ENCODE data around the gene ACOT11. TPM values are rescaled to one million over a fixed set of nuclear protein-coding genes. Genes with fewer than 3 reads are reported as not detected.
"Not testable (repeated sequence)": the region's sequence is repeated elsewhere in the genome, so short reads cannot be mapped to it uniquely, and the experiment has no call there.

ACOT11 gene
- total RNA-seq, 1 donor from 2014 or later: 3.1 TPM

DNA sequence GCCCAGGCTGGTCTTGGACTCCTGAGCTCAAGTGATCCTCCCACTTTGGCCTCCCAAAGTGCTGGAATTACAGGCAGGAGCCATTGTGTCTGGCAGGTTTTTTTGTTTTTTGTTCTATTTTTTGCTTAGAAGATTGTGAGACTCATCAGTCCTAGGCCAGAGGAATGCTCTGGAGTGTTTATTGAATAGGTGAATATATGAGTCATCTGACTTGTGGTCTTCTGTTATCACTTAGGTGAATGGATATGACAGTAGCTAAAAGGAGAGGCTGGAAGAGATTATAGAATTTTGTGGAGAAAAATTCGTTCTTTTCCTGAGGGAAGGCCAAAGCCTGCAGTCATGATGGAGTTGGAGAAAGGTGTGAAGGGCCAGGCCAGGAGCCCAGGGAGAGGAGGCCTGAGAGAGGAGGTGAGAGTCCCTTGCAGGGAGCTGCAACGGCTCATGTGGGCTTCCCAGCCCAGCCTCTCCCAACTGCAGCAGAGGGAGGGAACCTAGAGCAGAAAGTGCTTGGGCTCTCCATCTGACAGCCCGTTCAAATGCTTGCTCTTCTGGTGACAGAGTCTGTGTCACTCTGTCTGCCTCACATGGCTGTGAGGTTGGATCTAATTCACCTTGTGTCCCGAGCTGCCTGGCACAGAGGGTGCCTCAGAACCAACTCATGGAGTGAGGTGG, 31.6 kb upstream of the ACOT11 start:
- no peaks in the 10 kb centered on the region for H3K4me1 Mint-ChIP-seq
- TF ChIP-seq, protein P1, sequence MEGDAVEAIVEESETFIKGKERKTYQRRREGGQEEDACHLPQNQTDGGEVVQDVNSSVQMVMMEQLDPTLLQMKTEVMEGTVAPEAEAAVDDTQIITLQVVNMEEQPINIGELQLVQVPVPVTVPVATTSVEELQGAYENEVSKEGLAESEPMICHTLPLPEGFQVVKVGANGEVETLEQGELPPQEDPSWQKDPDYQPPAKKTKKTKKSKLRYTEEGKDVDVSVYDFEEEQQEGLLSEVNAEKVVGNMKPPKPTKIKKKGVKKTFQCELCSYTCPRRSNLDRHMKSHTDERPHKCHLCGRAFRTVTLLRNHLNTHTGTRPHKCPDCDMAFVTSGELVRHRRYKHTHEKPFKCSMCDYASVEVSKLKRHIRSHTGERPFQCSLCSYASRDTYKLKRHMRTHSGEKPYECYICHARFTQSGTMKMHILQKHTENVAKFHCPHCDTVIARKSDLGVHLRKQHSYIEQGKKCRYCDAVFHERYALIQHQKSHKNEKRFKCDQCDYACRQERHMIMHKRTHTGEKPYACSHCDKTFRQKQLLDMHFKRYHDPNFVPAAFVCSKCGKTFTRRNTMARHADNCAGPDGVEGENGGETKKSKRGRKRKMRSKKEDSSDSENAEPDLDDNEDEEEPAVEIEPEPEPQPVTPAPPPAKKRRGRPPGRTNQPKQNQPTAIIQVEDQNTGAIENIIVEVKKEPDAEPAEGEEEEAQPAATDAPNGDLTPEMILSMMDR (conservative IDR thresholded peaks at IDR 0.05): no peak
- no peaks in the 10 kb centered on the region for H3K27me3 Mint-ChIP-seq (ENCODE audit: low read depth)
- no peak overlapping the region for H3K27ac Mint-ChIP-seq (ENCODE audit: unreplicated experiment)
- no peaks in the 10 kb centered on the region for H3K9me3 Mint-ChIP-seq
- no peaks in the 10 kb centered on the region for H3K36me3 Mint-ChIP-seq (ENCODE audit: low read depth)
- DNase-seq (ENCODE audit: low read depth, low spot score): no peak
- H3K4me3 Mint-ChIP-seq: no peak overlapping the region

DNA sequence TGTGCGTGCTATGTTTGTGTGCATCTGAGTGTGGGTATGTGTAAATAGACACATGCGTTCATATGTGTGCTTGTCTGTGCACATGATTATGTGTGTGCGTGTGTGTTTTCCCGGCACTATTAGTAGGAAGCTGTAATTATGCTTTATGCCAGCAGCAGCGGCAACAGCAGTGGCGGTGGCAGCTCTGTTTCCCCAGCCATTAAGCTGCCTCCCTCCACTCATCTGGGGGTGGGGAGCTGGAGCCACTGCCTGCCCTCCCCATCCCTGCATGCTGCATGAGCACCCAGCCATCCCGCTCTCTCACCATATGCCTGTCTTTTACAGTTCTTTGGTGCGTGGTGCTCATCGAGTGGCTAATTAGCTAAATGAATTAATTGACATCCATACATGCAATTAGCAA, 30.5 kb upstream of the ACOT11 start:
- DNase-seq (ENCODE audit: low read depth, low spot score): no peak
- H3K36me3 Mint-ChIP-seq (ENCODE audit: low read depth): no peaks in the 10 kb centered on the region
- TF ChIP-seq, protein P1 (conservative IDR thresholded peaks at IDR 0.05): no peak
- H3K27ac Mint-ChIP-seq (ENCODE audit: unreplicated experiment): no peak overlapping the region
- no peaks in the 10 kb centered on the region for H3K27me3 Mint-ChIP-seq (ENCODE audit: low read depth)
- H3K4me1 Mint-ChIP-seq: no peaks in the 10 kb centered on the region
- no peak overlapping the region for H3K4me3 Mint-ChIP-seq
- no peaks in the 10 kb centered on the region for H3K9me3 Mint-ChIP-seq

DNA sequence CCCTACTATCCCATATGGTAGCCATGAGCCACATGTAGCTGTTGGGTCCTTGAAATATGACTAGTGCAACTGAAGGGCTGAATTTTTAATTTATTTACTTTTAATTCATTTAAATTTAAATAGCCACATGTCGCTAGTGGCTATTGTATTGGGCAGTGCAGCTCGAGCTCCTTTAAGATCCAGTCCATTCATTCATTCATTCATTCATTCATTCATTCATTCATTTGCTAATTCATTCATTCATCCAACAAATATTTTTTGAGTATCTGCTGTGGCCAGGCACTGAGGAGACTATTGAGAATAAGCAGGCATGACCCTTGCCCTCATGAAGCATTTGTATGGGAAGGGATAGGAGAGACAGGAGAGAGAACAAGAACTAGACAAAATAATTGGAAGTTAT, 29.5 kb upstream of the ACOT11 start:
- DNase-seq (ENCODE audit: low read depth, low spot score): no peak
- Mint-ChIP-seq H3K27ac (ENCODE audit: unreplicated experiment) (no peak overlapping the region), H3K4me3 (no peak overlapping the region), H3K9me3 (no peaks in the 10 kb centered on the region), H3K36me3 (ENCODE audit: low read depth) (no peaks in the 10 kb centered on the region), H3K27me3 (ENCODE audit: low read depth) (no peaks in the 10 kb centered on the region), H3K4me1 (no peaks in the 10 kb centered on the region)
- TF ChIP-seq, protein P1 (conservative IDR thresholded peaks at IDR 0.05): no peak

DNA sequence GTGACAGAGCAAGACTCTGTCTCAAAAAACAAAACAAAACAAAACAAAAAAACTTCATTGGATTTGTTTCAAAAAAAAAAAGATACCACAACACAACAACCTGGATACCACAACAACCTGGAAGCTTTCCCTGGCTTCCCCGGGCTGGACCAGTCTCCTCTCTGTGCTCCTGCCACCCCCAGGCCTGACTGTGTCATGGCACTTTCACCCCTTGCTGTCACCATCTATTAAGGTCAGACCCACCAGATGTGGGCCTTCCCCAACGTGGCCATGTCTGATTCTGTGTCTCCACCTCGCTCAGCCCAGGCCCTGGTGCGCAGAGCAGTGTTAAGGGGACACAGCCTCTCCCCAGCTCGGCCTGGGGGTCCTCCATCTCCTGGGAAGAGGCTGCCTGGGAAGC, 28.3 kb upstream of the ACOT11 start:
- Mint-ChIP-seq H3K9me3 (no peaks in the 10 kb centered on the region), H3K4me3 (no peak overlapping the region)

DNA sequence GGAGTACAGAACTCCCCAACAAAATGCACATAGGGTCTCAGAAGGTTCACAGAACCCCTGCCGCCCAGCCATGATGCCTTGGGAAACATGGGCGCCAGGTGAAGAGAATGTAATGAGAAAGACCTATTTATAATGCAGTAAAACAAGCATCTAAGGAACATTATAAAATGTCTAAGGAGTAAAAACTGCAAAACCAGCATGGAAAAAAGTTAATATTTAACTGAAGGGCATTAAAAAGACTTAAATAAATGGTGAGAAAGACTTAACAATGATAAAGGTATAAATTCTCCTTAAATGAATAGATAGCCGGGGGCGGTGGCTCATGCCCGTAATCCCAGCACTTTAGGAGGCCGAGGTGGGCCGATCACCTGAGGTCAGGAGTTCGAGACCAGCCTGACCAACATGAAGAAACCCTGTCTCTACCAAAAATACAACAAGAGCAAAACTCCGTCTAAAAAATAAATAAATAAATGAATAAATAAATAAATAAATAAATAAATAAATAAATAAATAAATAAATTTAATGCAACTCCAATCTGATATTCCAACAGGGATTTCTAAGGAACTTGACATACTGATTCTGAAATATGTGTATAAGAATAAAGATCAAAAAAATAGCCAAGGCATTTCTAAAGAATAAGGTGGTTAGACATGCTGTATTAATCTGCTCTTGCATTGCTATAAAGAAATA, 27.3 kb upstream of the ACOT11 start:
- H3K27me3 Mint-ChIP-seq (ENCODE audit: low read depth): no peaks in the 10 kb centered on the region
- H3K36me3 Mint-ChIP-seq (ENCODE audit: low read depth): no peaks in the 10 kb centered on the region
- no peaks in the 10 kb centered on the region for H3K9me3 Mint-ChIP-seq
- no peak overlapping the region for H3K27ac Mint-ChIP-seq (ENCODE audit: unreplicated experiment)
- TF ChIP-seq, protein P1 (conservative IDR thresholded peaks at IDR 0.05): no peak
- H3K4me3 Mint-ChIP-seq: no peak overlapping the region
- H3K4me1 Mint-ChIP-seq: no peaks in the 10 kb centered on the region
- no peak for DNase-seq (ENCODE audit: low read depth, low spot score)

More for the DNA sequence above, 28.3 kb upstream of the ACOT11 start:
- TF ChIP-seq, protein P1 (conservative IDR thresholded peaks at IDR 0.05): peak; percentile 35
- no peak overlapping the region for H3K27ac Mint-ChIP-seq (ENCODE audit: unreplicated experiment)
- H3K27me3 Mint-ChIP-seq (ENCODE audit: low read depth): no peaks in the 10 kb centered on the region
- H3K4me1 Mint-ChIP-seq: no peaks in the 10 kb centered on the region
- H3K36me3 Mint-ChIP-seq (ENCODE audit: low read depth): no peaks in the 10 kb centered on the region
- DNase-seq (ENCODE audit: low read depth, low spot score): no peak

DNA sequence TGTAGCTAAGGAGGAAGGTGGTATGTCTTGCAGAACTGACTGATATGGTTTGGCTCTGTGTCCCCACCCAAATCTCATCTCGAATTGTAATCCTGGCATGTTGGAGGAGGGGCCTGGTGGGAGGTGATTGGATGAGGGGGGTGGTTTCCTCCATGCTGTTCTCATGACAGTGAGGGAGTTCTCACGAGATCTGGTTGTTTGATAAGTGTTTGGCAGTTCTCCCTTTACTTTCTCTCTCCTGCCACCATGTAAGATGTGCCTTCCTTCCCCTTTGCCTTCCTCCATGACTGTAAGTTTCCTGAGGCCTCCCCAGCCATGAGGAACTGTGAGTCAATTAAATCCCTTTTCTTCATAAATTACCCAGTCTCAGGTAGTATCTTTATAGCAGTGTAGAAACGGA, 21.5 kb upstream of the ACOT11 start:
- H3K27ac Mint-ChIP-seq (ENCODE audit: unreplicated experiment); H3K36me3 Mint-ChIP-seq (ENCODE audit: low read depth); H3K9me3 Mint-ChIP-seq; DNase-seq (ENCODE audit: low read depth, low spot score); H3K4me1 Mint-ChIP-seq; H3K4me3 Mint-ChIP-seq; H3K27me3 Mint-ChIP-seq (ENCODE audit: low read depth): not testable (repeated sequence)
